ENCODE measurements around the gene CSNK2A2.

CSNK2A2 gene

GRCh38 chr16:58120234-58120633, 77.7 kb downstream of the CSNK2A2 start:
- DNase-seq (ENCODE audit: low read depth), result no peak
- H3K4me3 ChIP-seq (ENCODE audit: low read depth, low read length), result no peak overlapping the region
- no peak for TF ChIP-seq MYC (IDR thresholded peaks at IDR 0.05; ENCODE audit: low read depth, low read length)

DNA sequence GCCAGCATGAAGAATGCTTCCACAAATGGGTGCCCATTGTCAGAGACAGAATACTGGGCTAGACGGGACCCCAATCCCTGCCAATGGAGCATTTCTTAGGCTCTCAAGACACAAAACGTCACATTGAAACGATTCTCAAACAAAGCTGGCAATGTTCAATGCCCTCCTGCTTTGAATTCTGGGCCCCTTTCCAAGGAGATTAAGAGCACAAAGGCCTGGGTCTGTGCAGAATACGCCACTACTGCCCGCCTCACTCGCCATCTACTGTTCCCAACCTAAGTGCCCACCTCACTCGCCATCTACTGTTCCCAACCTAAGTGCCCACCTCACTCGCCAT, 78.4 kb downstream of the CSNK2A2 start:
- no peak for DNase-seq (ENCODE audit: low read depth)
- H3K4me3 ChIP-seq (ENCODE audit: low read depth, low read length), result no peak overlapping the region
- TF ChIP-seq, protein P1, sequence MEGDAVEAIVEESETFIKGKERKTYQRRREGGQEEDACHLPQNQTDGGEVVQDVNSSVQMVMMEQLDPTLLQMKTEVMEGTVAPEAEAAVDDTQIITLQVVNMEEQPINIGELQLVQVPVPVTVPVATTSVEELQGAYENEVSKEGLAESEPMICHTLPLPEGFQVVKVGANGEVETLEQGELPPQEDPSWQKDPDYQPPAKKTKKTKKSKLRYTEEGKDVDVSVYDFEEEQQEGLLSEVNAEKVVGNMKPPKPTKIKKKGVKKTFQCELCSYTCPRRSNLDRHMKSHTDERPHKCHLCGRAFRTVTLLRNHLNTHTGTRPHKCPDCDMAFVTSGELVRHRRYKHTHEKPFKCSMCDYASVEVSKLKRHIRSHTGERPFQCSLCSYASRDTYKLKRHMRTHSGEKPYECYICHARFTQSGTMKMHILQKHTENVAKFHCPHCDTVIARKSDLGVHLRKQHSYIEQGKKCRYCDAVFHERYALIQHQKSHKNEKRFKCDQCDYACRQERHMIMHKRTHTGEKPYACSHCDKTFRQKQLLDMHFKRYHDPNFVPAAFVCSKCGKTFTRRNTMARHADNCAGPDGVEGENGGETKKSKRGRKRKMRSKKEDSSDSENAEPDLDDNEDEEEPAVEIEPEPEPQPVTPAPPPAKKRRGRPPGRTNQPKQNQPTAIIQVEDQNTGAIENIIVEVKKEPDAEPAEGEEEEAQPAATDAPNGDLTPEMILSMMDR (IDR thresholded peaks at IDR 0.05; ENCODE audit: low read depth, low read length), result no peak
- TF ChIP-seq MYC (IDR thresholded peaks at IDR 0.05; ENCODE audit: low read depth, low read length) (no peak), POLR2A (IDR thresholded peaks at IDR 0.05; ENCODE audit: extremely low read depth, insufficient read length) (no peak), MAX (IDR thresholded peaks at IDR 0.05; ENCODE audit: low read depth, low read length) (no peak)

- H3K4me3 ChIP-seq (ENCODE audit: low read depth, low read length), result no peak overlapping the region
- no peak for DNase-seq (ENCODE audit: low read depth)
- TF ChIP-seq MYC (IDR thresholded peaks at IDR 0.05; ENCODE audit: low read depth, low read length) (no peak), POLR2A (IDR thresholded peaks at IDR 0.05; ENCODE audit: extremely low read depth, insufficient read length) (no peak)
- TF ChIP-seq, protein P1 (IDR thresholded peaks at IDR 0.05; ENCODE audit: low read depth, low read length), result no peak
Measured at GRCh38 chr16:58118801-58119508, 79.0 kb downstream of the CSNK2A2 start.

GRCh38 chr16:58116529-58116928, 81.4 kb downstream of the CSNK2A2 start:
- DNase-seq (ENCODE audit: low read depth), result no peak
- TF ChIP-seq MAX (IDR thresholded peaks at IDR 0.05; ENCODE audit: low read depth, low read length) (no peak), POLR2A (IDR thresholded peaks at IDR 0.05; ENCODE audit: extremely low read depth, insufficient read length) (no peak), MYC (IDR thresholded peaks at IDR 0.05; ENCODE audit: low read depth, low read length) (no peak)
- TF ChIP-seq, protein P1 (IDR thresholded peaks at IDR 0.05; ENCODE audit: low read depth, low read length), result no peak
- H3K4me3 ChIP-seq (ENCODE audit: low read depth, low read length), result no peak overlapping the region

DNA sequence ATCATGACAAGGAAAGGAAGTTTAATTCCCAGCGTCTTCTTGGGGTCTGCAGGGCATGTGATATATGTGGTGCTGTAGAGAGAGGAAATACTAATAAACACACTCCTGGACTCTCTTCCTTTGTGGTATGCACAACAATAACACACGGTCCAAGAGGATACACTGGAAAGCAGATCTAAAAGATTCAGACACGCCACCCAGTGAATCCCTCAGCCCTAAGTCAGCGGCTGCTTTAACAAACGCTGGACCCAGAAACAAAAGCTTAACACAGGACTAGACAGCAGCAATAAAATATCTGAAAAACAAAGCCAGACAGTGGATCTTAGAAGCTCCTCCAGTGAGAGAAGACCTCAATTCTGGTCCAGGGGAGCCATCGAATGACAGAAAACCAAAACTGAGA, 81.8 kb downstream of the CSNK2A2 start:
- no peak for TF ChIP-seq MYC (IDR thresholded peaks at IDR 0.05; ENCODE audit: low read depth, low read length)
- TF ChIP-seq, protein P1 (IDR thresholded peaks at IDR 0.05; ENCODE audit: low read depth, low read length), result no peak
- no peak overlapping the region for H3K4me3 ChIP-seq (ENCODE audit: low read depth, low read length)
- no peak for DNase-seq (ENCODE audit: low read depth)

DNA sequence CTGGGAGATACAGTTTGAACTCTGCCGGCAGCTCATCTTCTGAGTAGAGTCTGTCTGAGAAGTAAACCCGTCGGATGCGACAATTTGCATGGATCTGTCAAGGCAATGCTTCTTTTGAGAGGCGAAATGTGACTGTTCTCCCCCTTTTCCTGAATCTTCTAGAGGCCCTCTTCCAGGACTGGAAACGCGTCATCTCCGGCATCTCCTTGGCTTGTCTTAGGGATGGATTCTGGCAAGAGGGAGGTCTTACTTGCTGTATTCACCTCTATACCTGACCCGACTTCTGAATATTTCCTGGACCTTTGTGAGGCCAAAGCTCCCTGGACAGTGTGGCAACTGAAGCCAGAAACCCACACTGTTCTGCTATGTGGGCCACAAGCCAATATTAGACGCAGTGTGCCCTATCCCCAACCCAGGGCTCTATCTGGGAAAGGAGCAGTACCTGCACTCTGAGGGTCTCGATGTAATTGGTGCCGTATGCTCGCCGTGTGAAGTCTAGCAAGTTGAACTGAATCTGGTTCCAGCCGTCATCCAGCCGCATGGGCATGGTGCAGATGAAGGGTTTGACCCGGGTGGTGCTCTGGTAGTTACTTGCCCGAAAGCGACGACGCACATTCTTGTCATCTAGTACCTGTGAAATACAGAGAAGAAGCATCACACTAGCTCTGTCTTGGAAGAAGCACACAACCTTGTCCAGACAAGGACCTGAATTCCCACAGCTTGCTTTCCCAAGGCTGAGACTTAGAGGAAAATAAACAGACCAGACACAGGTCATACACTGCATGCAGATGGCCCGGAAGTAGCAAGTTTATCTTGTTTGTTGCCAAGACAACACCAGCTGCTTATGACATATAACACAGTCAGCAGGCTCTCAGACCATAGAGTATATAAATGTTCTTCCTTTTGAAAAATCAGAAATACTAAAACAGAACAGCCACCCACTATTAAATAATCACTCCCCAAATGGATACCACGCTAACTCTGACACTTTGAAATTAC, 82.8 kb downstream of the CSNK2A2 start:
- no peak overlapping the region for H3K4me3 ChIP-seq (ENCODE audit: low read depth, low read length)
- DNase-seq (ENCODE audit: low read depth), result no peak
- TF ChIP-seq, protein P1 (IDR thresholded peaks at IDR 0.05; ENCODE audit: low read depth, low read length), result no peak
- no peak for TF ChIP-seq MAX (IDR thresholded peaks at IDR 0.05; ENCODE audit: low read depth, low read length)
- TF ChIP-seq POLR2A (IDR thresholded peaks at IDR 0.05; ENCODE audit: extremely low read depth, insufficient read length), result no peak
- no peak for TF ChIP-seq MYC (IDR thresholded peaks at IDR 0.05; ENCODE audit: low read depth, low read length)

Data from NB4 (cell line).